ENCODE data around the gene CDKAL1.

Gene CDKAL1

DNA sequence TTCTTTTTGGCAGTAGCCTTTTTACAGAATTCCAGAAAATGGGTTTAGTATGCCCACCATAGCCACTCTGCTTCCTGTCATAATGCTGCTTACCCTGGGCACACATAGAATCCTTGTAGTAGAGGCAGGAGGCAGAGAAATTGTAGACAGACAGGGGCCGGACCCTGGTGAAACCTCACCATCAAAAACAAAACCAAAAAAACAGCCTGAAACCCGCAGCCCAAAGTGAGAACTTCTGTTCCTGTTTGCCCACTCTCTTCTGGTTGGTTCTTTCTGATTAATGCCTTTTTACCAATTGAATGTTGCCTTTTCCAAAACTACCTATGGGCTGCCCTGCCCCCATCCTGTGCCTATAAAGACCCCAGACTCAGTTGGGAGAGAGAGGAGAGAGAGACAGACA lies 188.2 kb downstream of the CDKAL1 start:
- no peak for TF ChIP-seq FOXP2 (optimal IDR thresholded peaks at IDR 0.05; ENCODE audit: borderline replicate concordance, extremely low read depth, extremely low read length, insufficient read depth)
- TF ChIP-seq SIN3A (IDR thresholded peaks at IDR 0.05; ENCODE audit: borderline replicate concordance, insufficient read depth, low read length) = no peak

DNA sequence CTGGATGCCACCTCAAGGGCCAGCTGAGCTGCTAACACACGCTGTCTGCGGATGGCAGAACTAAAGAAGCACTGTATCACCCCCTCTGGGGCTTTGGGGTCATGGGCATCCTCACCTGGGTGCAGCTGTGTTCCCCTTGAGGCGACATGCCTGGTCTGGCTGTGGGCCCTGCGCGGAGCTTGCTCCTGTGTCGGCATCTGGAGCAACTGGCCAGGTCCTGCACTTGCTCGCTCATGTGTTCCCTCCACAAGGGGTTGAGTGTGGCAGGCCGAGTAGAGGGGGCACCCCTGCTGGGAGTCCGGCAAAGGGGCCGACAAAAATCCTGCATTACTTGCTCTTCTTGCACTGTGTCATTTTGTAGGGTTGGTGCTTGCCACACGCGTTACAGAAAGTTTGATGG lies 189.0 kb downstream of the CDKAL1 start:
- TF ChIP-seq FOXP2 (optimal IDR thresholded peaks at IDR 0.05; ENCODE audit: borderline replicate concordance, extremely low read depth, extremely low read length, insufficient read depth) (no peak), TAF1 (IDR thresholded peaks at IDR 0.05; ENCODE audit: borderline replicate concordance, insufficient read depth, low read length) (no peak), POLR2AphosphoS5 (IDR thresholded peaks at IDR 0.05; ENCODE audit: low read depth, low read length) (no peak), SIN3A (IDR thresholded peaks at IDR 0.05; ENCODE audit: borderline replicate concordance, insufficient read depth, low read length) (no peak)
- TF ChIP-seq, protein P1, sequence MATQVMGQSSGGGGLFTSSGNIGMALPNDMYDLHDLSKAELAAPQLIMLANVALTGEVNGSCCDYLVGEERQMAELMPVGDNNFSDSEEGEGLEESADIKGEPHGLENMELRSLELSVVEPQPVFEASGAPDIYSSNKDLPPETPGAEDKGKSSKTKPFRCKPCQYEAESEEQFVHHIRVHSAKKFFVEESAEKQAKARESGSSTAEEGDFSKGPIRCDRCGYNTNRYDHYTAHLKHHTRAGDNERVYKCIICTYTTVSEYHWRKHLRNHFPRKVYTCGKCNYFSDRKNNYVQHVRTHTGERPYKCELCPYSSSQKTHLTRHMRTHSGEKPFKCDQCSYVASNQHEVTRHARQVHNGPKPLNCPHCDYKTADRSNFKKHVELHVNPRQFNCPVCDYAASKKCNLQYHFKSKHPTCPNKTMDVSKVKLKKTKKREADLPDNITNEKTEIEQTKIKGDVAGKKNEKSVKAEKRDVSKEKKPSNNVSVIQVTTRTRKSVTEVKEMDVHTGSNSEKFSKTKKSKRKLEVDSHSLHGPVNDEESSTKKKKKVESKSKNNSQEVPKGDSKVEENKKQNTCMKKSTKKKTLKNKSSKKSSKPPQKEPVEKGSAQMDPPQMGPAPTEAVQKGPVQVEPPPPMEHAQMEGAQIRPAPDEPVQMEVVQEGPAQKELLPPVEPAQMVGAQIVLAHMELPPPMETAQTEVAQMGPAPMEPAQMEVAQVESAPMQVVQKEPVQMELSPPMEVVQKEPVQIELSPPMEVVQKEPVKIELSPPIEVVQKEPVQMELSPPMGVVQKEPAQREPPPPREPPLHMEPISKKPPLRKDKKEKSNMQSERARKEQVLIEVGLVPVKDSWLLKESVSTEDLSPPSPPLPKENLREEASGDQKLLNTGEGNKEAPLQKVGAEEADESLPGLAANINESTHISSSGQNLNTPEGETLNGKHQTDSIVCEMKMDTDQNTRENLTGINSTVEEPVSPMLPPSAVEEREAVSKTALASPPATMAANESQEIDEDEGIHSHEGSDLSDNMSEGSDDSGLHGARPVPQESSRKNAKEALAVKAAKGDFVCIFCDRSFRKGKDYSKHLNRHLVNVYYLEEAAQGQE (IDR thresholded peaks at IDR 0.05; ENCODE audit: insufficient read depth in 1 of 2, low read depth in 2 of 2, low read length in 2 of 2) = no peak

DNA sequence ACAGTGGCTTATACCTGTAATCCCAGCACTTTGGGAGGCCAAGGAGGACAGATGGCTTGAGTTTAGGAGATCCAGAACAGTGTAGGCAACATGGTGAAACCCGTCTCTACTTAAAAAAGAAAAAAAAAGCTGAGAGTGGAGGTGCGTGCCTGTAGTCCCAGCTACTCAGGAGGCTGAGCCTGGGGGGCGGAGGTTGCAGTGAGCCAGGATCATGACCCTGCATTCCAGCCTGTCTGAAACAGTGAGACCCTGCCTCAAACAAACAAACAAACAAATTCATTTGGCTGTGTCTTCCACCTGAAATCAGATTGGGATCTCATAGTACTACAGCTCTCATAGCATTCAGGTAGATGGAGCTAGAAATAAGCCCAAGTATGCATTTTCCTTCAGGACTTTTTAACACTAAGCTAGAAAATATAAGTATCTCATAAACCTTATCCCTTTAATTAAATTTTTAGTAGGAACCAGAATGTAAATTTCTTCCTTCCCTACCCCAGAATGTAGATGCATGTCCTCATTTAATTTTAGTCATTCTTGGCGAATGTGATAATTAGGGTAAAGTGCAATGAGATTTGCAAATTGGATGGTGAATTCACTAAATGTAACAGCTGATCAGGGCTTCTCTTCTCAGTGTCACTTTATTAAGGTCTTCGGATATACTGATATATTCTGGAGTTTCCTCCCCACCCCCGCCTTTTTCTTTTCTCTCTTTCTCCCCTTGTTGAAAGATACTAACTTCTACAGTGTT lies 190.4 kb downstream of the CDKAL1 start:
- no peak for TF ChIP-seq POLR2AphosphoS5 (IDR thresholded peaks at IDR 0.05; ENCODE audit: low read depth, low read length)
- TF ChIP-seq, protein P1 (IDR thresholded peaks at IDR 0.05; ENCODE audit: insufficient read depth in 1 of 2, low read depth in 2 of 2, low read length in 2 of 2) = no peak
- TF ChIP-seq FOXP2 (optimal IDR thresholded peaks at IDR 0.05; ENCODE audit: borderline replicate concordance, extremely low read depth, extremely low read length, insufficient read depth) = no peak
- no peak for TF ChIP-seq TAF1 (IDR thresholded peaks at IDR 0.05; ENCODE audit: borderline replicate concordance, insufficient read depth, low read length)
- TF ChIP-seq SIN3A (IDR thresholded peaks at IDR 0.05; ENCODE audit: borderline replicate concordance, insufficient read depth, low read length) = no peak

DNA sequence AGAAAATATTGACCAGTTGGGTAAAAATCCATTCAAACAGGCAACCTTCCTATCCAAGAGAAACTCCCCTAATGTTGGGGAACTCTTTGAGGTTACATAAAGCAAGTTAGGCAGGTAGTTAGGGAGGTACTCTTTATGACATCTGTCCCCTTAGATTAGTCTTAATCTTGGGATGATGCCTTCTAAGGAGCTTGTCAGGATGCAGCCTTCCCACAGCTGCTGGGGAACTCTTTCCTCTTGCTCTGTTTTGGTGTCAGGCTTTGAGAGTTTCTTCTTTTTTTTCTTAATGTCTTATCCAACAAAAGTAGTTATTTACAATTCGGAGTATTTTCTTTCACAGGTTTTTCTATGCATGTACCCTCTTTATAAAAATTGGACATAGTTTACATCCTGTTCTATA lies 194.8 kb downstream of the CDKAL1 start:
- TF ChIP-seq, protein P1 (IDR thresholded peaks at IDR 0.05; ENCODE audit: insufficient read depth in 1 of 2, low read depth in 2 of 2, low read length in 2 of 2) = no peak
- TF ChIP-seq FOXP2 (optimal IDR thresholded peaks at IDR 0.05; ENCODE audit: borderline replicate concordance, extremely low read depth, extremely low read length, insufficient read depth) = no peak
- TF ChIP-seq TAF1 (IDR thresholded peaks at IDR 0.05; ENCODE audit: borderline replicate concordance, insufficient read depth, low read length) = no peak
- no peak for TF ChIP-seq POLR2AphosphoS5 (IDR thresholded peaks at IDR 0.05; ENCODE audit: low read depth, low read length)
- no peak for TF ChIP-seq SIN3A (IDR thresholded peaks at IDR 0.05; ENCODE audit: borderline replicate concordance, insufficient read depth, low read length)

DNA sequence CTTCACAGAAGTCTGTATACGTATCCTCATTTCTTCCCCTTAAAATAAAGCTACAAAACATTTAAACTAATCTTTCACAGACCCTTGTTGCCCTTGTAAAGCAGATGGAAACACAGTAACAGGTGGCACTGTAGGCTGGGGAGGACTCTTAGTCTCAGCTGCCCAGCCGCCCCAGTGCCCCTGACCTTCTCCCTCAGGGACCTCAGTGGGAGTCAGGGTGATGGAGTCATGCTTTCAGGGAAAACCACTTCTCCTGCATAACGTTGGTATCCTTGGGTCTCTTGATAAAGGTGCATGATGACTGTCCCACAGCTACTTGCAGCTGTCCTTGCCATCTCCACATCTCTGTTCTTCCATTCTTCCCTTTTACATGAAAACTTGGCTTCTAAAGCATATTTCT lies 198.6 kb downstream of the CDKAL1 start:
- TF ChIP-seq, protein P1 (IDR thresholded peaks at IDR 0.05; ENCODE audit: insufficient read depth in 1 of 2, low read depth in 2 of 2, low read length in 2 of 2) = no peak
- TF ChIP-seq TAF1 (IDR thresholded peaks at IDR 0.05; ENCODE audit: borderline replicate concordance, insufficient read depth, low read length) (no peak), POLR2AphosphoS5 (IDR thresholded peaks at IDR 0.05; ENCODE audit: low read depth, low read length) (no peak), FOXP2 (optimal IDR thresholded peaks at IDR 0.05; ENCODE audit: borderline replicate concordance, extremely low read depth, extremely low read length, insufficient read depth) (no peak), SIN3A (IDR thresholded peaks at IDR 0.05; ENCODE audit: borderline replicate concordance, insufficient read depth, low read length) (no peak)
